ENCODE results near the gene DPF3. TPM values are rescaled to one million over a fixed set of nuclear protein-coding genes. Genes with fewer than 3 reads are reported as not detected.

Gene DPF3
- total RNA-seq, 3 donors from 2014 or later: 9.3 to 21.9 (median 10.9) TPM

GRCh38 chr14:72731252-72732020 lies 162.5 kb downstream of the DPF3 start:
- no peak overlapping the region for H3K4me3 ChIP-seq
- DNase-seq: no peak
- intact Hi-C loops (cut with DNase I, micrococcal nuclease): no loop called here
- no peak for TF ChIP-seq CTCF (IDR thresholded peaks at IDR 0.05)
- H3K9me3 ChIP-seq: no peaks in the 10 kb centered on the region
- no peaks in the 10 kb centered on the region for H3K36me3 ChIP-seq (ENCODE audit: low read depth)
- no peak for ATAC-seq
- H3K4me1 ChIP-seq (ENCODE audit: low read depth): no peaks in the 10 kb centered on the region

- Histone ChIP-seq H3K9me3 (no peaks in the 10 kb centered on the region), H3K4me3 (no peak overlapping the region), H3K4me1 (ENCODE audit: low read depth) (no peaks in the 10 kb centered on the region), H3K36me3 (ENCODE audit: low read depth) (no peaks in the 10 kb centered on the region)
- intact Hi-C loops (cut with DNase I, micrococcal nuclease): no loop called here
- TF ChIP-seq CTCF (IDR thresholded peaks at IDR 0.05): no peak
- ATAC-seq: no peak
- no peak for DNase-seq
Measured at GRCh38 chr14:72730468-72730867, 163.4 kb downstream of the DPF3 start.

GRCh38 chr14:72726444-72726843 lies 167.5 kb downstream of the DPF3 start:
- DNase-seq: no peak
- no peak for TF ChIP-seq CTCF (IDR thresholded peaks at IDR 0.05)

GRCh38 chr14:72723858-72724530 lies 169.9 kb downstream of the DPF3 start:
- intact Hi-C loops (cut with DNase I, micrococcal nuclease): no loop called here
- no peak for TF ChIP-seq CTCF (IDR thresholded peaks at IDR 0.05)
- Histone ChIP-seq H3K36me3 (ENCODE audit: low read depth) (no peaks in the 10 kb centered on the region), H3K4me3 (no peak overlapping the region), H3K4me1 (ENCODE audit: low read depth) (no peaks in the 10 kb centered on the region), H3K9me3 (no peaks in the 10 kb centered on the region)
- ATAC-seq (no peak), DNase-seq (no peak)

More at GRCh38 chr14:72726444-72726843, 167.5 kb downstream of the DPF3 start:
- no peak for ATAC-seq
- intact Hi-C loops (cut with DNase I, micrococcal nuclease): no loop called here
- no peaks in the 10 kb centered on the region for H3K36me3 ChIP-seq (ENCODE audit: low read depth)
- H3K4me1 ChIP-seq (ENCODE audit: low read depth): no peaks in the 10 kb centered on the region
- no peaks in the 10 kb centered on the region for H3K9me3 ChIP-seq
- H3K4me3 ChIP-seq: no peak overlapping the region

GRCh38 chr14:72722201-72722785 lies 171.6 kb downstream of the DPF3 start:
- no peak overlapping the region for H3K4me3 ChIP-seq
- H3K9me3 ChIP-seq: no peaks in the 10 kb centered on the region
- intact Hi-C loops (cut with DNase I, micrococcal nuclease): no loop called here
- ATAC-seq (no peak), DNase-seq (no peak)
- H3K36me3 ChIP-seq (ENCODE audit: low read depth): no peaks in the 10 kb centered on the region
- no peaks in the 10 kb centered on the region for H3K4me1 ChIP-seq (ENCODE audit: low read depth)
- no peak for TF ChIP-seq CTCF (IDR thresholded peaks at IDR 0.05)
